Stimulated activated CD4-positive, alpha-beta T cell treated with anti-CD3 and anti-CD28 coated beads, TNF-alpha, amount 100 ng/mL, for 24 hours (primary cell): ENCODE measurements around the gene RAP1GDS1.
"Not testable (repeated sequence)": the region's sequence is repeated elsewhere in the genome, so short reads cannot be mapped to it uniquely, and the experiment has no call there.

Experiments used
- DNase-seq, 3 experiments: peaks; one replicate each; pipeline ENCODE4 v3.0.0-alpha.2; 2020; ENCODE audit warnings: low read depth in 3 of 3

Gene RAP1GDS1

DNA sequence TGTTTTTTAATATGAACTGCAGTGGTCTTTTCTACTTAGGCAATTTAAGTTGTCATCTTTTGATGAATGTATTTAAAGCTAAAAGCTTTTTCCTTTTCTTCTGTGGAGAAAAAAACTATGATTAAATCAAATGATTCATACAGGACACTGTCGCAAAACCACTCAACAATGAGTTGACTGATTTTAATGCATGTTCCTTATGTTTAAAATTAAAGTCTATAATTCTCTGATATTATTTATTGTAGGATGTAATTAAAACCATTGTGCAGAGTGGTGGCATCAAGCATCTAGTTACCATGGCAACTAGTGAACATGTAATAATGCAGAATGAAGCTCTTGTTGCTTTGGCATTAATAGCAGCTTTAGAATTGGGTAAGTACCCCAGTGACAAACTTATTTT is 172.5 kb downstream of the RAP1GDS1 start:
- DNase-seq, result no peak

DNA sequence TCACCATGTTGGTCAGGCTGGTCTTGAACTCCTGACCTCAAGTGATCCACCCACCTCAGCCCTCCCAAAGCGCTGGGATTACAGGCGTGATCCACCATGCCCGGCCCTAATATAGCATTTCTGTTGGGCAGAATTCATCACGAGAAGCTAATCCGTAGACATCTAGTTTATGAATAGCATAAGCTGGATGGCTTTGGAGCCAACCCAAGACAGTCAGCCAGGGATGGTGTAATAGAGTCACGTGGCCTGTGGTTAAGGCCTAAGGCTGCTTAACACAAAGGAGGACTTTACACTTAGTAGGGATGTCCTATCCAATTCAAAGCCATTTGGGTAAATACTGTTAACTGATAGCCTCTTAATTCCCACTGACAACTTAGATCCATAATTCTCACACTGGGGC is 173.6 kb downstream of the RAP1GDS1 start:
- no peak for DNase-seq

DNA sequence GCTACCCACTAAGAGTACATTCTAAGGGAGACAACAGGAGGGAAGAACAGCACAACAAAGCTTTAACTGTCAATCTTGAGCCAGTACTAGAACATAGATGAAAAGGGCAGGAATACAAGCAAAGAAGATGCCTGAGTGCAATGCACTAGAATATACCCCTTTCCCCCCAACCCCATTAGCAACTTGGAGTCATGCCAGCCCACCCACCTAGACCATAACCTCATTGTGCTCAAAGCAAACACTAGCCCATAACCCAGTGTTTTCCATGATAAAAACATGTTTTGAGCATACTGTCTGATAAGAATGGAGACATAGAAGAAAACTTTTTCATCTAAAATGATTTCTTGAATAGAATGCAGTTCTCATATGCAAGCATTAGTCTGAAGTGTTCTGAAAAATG is 183.2 kb downstream of the RAP1GDS1 start:
- DNase-seq, result no peak

DNA sequence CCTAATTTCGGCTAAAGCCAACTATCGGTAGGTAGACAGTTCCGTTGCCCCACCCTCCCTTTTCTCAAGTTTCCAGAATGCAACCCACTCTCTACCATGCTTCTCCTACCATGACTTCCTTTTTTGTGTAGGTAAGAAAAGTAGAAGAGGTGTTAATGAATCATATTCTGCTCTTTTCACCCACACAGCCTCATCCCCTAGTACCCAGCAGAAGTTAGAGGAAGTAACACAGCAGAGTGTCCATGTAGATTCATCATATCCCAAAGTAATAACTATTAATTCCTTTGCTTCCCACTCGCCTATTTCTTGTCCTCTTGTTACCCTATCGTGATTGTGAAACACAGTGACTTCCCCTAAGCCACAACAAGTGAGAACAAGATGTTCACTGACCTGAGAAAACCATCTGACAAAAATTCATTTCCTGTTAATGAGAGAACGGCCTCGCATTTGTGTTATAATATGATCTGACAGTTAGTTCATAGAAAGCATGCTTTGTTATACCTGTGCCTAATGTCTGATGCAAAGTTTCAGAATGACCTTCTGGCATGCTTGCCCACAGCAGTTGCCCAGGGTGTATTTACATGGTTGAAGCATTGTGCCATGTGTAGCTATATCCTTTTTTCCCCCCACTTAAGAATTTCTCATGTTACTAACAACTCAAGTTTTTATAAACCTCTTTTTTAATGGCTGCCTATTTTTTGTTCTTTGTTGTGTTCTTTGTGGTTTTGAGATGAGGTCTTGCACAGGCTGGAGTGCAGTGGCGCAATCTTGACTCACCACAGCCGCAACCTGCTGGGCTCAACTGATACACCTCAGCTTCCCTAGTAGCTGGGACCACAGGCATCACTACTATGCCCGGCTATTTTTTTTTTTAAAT is 185.6 kb downstream of the RAP1GDS1 start:
- peak in 2 of 3 experiments; percentile 19 to 61 for DNase-seq

DNA sequence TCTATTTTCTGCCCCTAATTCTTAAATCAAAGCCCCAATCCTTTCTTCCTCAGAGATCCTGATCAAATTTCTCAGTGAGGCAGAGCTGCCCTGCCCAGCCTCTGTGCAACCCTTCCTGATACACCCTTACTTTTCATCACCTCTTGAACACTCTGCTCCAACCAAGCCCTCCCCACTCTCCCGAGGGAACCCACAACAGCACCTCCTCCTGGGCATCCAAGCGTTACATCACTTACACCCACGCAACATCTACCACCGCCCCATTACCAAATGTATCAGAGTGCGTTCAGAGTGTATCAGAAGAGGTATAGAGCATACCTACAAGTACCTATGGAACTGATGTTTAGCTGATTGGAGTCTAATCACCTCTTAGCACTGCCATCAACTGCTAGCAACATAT is 186.5 kb downstream of the RAP1GDS1 start:
- DNase-seq, result no peak

DNA sequence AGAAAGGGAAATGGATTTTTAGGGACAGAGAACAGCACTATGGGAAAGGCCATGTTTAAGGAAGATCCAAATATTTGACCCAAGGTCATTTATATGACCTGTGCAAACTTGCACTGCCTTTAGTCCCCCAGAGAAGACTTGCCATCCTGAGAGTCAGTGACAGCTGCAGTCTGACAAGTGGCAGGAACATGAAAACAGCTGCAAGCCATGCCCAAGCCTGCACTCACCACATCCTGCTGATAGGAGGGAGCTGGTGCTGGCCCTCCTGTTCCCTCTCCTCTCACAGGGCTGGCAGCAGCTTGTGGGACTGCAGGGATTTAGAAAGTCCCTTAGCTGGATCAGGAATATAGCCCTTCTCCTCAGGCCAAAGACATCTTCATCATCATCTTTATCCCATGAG is 187.7 kb downstream of the RAP1GDS1 start:
- DNase-seq, result no peak

DNA sequence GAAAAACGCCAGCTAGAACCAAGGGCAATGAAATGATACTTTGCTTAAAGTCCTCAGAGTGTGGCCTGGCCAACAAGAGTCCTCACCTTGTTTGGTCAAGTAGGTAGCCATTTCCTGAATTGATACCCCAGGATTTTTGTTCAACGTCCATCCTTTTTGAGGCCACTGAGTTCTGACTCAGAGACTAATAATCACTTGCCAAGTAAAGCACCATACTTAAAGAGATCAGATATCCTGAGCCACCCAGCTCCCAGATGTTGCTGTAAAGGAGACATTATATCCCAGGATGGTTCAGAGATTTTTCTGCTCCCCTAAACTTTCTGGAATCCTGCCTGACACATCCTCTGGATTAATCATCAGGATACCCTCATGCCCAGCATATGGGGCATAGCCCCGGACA is 190.9 kb downstream of the RAP1GDS1 start:
- DNase-seq, result no peak

DNA sequence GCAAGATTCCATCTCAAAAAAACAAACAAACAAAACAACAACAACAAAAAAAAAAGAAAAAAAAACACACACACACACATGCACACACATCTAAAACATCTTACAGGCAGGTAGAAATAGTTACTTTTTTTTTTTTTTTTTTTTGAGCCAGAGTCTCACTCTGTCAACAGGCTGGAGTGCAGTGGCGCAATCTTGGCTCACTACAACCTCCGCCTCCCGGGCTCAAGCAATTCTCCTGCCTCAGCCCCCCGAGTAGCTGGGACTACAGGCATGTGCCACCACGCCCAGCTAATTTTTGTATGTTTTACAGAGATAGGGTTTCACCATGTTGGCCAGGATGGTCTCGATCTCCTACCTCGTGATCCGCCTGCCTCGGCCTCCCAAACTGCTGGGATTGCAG is 196.2 kb downstream of the RAP1GDS1 start:
- not testable (repeated sequence) for DNase-seq

DNA sequence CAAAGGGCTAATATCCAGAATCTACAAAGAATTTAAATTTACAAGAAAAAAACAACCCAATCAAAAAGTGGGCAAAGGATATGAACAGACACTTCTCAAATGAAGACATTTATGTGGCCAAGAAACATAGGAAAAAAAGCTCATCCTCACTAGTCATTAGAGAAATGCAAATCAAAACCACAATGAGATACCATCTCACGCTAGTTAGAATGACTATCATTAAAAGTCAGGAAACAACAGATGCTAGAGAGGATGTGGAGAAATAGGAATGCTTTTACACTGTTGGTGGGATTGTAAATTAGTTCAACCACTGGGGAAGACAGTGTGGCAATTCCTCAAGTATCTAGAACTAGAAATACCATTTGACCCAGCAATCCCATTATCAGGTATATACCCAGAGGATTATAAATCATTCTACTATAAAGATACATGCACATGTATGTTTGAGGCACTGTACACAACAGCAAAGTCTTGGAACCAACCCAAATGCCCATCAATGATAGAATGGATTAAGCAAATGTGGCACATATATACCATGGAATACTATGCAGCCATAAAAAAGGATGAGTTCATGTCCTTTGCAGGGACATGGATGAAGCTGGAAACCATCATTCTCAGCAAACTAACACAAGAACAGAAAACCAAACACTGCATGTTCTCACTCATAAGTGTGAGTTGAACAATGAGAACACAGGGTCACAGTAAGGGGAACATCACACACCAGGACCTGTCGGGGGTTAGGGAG is 200.1 kb downstream of the RAP1GDS1 start:
- not testable (repeated sequence) for DNase-seq

DNA sequence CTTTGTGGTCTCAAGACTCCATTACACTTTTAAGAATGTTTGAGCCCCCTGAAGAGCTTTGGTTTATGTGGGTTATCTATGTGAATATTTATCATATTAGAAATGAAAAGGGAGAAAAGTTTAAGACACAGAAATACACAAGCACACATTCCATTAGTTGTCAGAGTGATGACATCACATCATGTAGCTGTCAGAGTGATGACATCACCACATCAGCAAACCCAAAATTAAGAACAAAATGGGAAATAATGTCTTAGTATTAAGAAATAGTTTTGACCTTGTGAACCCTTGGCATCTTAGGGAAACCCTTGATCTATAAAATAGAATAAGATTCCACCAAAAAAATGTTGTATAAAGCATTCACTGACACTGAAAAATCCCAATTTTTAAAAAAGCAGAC is 201.3 kb downstream of the RAP1GDS1 start:
- no peak for DNase-seq

DNA sequence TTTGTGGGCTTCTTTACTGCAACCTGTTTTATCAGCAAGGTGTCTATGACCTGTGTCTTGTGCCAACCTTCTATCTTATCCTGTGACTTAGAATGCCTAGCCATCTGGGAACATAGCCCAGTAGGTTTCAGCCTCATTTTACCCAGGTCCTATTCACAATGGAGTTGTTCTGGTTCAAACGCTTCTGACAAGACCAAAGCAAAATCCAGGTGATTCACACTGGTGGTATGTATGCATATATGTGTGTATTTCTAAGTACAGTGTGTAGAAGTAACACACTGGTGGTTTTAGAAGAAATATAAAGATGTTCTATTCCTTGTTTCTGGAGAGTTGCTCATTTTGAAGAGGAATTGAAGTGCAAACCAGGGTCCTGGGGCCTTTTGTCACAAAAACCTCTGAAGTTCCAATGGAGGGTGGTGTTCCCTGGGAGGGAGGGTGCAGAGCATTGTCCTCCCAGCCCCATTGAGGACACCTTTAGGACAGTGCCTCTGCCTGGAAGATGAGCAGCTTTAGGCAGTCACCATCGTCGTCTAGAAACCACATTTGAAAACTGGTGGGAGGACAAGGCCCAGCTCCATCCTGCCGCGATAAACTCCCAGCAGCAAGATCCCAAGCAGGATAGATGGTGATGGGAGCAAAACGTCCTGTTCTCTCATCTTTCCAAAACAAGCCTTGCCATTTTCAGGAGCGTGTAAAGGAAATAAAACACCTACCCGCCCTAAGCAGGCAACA is 205.8 kb downstream of the RAP1GDS1 start:
- DNase-seq, result no peak

DNA sequence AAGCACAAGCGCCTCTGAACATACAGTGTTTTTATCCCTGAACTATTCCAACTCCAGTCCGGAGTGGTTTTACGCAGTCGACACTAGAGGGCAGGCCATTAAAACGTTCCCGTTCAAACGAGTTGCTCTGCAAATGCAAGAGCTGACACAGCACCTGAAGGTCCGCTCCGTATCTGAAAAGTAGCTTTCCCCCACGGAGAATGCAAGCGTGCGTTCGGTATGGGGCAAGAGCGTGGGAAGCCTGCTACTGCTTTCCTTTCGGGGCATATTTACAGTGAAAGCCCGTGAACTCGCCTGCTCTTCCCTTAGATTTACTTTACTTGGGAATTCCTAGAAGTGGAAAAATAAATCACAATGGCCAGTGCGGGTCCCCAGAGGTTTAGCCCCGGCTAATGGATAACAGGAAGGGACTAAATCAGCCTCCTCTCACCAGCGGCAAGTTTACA is 206.5 kb downstream of the RAP1GDS1 start:
- DNase-seq, result peak; percentile 49 to 63 (median 59)

DNA sequence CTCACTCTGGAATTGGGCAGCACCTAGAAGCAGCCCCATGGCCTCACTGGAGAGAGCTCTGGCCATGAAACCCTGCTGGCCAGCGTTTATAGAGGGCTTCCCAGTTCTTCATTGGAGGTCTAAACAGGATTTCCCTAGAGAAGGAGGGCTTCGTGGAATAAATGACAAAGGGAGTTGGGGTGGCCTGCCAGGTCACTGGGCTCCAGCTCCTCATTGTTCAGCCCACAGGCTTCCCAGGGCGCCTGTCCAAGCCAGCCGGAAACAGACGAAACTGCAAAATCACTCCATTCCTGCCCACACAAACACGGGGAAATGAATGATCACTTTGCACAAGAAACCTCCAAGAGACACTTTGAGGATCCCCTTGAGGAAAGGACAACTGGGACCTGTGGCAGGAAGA is 207.5 kb downstream of the RAP1GDS1 start:
- DNase-seq, result no peak

DNA sequence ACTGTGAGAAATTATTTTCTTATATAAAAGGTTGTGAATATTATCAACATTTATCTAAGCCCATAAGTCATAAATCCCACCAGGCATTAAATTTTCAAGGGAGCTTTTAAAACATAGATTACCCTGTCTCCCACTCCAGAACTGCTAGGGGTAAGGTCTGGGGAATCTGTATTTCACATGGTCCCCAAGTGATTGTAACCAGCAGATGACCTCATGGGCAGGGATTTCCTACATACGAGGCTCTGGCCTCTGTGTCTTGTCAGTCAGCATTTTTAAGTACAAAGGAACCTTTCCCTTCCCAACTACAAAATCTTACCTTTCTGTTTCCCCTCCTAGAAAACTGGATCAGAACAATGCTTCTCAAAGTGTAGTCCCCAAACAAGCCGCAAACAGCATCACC is 208.6 kb downstream of the RAP1GDS1 start:
- no peak for DNase-seq

DNA sequence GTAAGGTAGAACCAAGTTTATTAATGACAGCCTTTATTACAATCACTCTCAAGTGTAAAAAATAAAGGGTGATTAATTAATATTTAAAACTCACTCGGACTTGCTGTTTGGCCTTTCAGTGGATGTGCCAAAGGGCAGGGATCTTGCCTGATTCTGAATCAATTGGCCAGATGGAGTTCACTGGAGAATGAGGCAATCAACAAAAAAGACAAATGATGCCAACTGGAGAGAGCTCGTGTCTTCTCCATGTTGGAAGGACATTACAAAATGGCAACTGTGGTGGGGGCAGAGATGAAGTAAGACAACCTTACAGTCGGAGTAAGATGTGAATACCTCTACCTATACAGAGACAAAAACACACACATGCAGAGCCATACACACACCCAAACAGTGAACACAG is 209.2 kb downstream of the RAP1GDS1 start:
- no peak for DNase-seq

DNA sequence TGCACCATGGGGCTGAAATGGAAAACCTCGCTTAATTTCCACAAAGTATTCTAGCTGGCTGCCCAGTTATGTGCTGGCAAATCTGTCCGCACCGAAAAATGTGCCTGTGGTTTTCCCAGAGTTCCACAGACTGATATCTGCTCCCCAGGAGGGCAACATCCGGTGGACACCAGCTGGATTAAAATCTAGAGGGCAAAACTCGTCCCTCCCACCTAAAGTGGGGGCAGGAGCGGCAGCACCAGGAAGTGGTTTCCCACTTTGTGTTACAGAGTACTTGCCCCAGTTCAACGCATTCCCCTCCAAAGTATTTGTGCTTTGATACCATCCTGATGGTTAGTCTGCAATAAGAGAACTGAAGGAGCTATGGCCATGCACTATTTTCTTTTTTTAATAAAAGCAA is 209.6 kb downstream of the RAP1GDS1 start:
- DNase-seq, result no peak

DNA sequence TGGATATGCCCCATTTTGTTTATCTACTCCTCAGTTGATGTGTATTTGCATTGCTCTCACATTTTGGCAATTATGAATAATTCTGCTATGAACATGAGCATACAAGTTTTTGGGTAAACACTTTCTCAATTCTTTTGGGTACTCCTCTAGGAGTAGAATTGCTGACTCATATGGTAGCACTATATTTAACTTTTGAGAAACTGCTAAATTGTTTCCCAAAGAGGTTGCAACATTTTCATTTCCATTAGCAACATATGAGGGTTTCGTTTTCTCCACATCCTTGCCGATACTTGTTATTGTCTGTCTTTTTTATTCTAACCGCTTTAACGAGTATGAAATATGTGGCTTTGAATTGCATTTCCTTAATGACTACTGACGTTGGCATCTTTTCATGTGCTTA is 211.9 kb downstream of the RAP1GDS1 start:
- DNase-seq, result no peak

DNA sequence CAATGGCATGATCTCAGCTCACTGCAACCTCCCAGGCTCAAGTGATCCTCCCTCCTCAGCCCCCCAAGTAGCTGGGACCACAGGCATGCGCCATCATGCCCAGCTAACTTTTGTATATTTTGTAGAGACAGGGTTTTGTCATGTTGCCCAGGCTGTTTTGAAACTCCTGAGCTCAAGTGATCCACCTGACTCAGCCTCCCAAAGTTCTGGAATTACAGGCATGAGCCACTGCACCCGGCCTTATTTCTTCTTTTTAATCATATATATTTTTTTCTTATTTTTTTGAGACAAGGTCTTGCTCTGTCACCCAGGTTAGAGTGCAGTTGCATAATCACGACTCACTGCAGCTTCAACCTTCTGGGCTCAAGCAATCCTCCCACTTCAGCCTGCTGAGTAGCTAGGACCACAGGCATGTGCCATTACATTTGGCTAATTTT is 213.2 kb downstream of the RAP1GDS1 start:
- DNase-seq, result no peak

DNA sequence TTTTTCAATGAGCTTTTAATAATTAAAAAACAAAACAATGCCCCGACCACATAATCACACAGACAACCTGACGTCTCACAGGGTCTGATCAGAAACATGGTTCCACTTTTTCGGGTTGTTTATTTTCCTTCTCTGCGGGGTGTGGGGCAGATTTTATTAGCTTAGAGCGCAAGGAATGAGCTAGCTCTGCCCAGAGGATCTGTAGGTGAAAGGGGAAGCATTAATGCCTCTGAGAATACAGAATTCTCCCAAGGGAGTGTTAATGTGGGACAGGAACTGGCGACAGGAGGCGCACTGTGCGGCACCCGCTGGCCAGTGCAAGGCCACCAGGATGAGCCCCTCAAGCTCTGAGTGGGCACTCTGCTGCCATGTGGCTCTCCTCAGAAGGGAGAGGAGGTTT is 215.7 kb downstream of the RAP1GDS1 start:
- DNase-seq, result no peak

DNA sequence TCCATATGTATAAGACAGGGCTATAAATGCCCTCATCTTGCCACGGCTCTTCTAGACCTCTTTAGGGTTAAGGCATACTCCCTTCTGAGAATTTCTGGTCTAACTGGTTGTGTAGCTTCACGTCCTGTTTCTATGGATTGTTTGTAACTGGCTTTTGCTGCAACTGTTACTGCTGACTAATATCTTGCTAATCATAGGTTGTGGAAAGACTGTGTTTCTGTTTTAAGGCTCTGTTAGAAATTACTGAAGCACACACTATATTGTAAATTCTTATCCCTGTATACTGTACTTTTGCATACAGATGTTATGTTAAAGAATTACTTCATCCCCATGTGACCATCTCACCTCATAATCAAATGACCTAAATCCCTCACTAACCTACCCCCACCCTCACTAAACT is 218.4 kb downstream of the RAP1GDS1 start:
- DNase-seq, result not testable (repeated sequence)

DNA sequence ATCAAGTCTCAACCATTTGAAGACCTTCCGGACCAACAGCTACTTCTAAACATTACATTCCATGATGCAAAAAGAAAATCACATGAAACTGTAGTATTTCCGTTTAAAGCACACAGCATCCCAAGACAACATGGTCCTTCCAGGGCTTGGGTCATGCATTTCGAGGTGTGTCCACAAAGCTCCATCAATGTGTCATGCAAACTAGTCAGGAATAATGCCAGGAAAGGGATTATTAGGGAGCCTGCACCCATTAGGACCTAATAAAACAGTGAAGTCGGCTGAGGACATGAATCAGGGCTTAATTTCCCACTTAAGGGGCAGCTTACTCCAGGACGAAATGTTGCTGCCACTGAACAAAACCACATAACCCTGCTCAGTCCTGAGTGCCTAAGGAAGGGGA is 219.4 kb downstream of the RAP1GDS1 start:
- DNase-seq, result no peak

DNA sequence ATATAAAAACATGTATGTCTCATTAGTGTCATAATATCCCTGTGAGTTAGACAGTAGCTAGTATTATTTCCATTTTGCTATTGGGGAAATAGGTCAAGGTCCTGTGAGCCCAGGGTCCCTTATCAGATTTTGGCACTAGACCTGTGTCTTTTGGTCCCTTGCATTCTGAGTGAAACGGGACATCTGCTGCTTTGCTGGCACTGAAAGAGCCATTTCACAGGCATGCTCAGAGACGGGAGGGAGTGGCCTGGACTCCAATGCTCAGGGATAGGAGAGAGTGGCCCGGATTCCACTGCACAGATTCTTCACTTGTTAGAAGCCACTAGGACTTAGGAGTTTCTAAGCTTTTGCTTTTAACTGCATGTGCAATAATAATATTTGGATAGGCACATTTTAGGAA is 220.0 kb downstream of the RAP1GDS1 start:
- DNase-seq, result no peak
